ENCODE data around the gene E2F4.

DNA sequence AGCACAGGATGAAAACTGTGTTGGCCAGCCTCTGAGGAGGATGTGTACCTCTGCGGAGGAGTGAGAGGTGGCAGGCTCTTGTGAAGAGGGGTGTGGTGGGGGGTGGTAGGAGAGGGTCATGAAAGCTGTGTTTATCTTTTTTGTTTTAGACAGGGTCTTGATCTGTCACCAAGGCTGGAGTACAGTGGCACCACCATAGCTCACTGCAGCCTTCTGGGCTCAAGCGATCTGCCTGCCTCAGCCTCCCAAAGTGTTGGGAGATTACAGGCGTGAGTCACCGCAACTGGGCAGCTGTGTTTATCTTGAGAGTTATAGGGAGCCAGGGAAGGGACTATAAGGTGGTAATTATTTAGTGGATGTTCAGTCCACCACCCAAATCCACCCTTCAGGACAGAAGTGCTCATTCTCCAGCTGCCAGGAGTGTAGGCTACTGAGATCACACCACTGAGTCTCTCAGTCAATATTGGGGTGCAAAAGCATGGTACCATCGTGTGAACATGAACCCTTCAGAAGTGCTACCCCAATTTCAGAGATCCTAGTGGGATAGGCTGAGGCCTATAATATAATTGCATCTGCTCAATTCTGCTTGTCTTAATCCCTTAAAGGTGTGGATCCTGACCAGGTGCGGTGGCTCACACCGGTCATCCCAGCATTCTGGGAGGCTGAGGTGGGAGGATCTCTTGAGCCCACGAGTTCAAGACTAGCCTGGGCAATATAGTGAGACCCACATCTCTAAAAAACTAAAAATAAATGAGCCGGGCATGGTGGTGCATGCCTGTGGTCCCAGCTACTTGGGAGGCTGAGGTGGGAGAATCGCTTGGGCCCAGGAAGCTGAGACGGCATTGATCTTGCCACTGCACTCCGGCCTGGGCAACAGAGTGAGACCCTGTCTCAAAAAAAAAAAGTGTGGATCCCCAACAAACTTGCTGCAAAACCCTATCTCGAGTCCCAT is 1.2 kb upstream of the E2F4 start:
- TF ChIP-seq, protein P1, sequence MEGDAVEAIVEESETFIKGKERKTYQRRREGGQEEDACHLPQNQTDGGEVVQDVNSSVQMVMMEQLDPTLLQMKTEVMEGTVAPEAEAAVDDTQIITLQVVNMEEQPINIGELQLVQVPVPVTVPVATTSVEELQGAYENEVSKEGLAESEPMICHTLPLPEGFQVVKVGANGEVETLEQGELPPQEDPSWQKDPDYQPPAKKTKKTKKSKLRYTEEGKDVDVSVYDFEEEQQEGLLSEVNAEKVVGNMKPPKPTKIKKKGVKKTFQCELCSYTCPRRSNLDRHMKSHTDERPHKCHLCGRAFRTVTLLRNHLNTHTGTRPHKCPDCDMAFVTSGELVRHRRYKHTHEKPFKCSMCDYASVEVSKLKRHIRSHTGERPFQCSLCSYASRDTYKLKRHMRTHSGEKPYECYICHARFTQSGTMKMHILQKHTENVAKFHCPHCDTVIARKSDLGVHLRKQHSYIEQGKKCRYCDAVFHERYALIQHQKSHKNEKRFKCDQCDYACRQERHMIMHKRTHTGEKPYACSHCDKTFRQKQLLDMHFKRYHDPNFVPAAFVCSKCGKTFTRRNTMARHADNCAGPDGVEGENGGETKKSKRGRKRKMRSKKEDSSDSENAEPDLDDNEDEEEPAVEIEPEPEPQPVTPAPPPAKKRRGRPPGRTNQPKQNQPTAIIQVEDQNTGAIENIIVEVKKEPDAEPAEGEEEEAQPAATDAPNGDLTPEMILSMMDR (IDR thresholded peaks at IDR 0.05; ENCODE audit: low read depth, low read length) = no peak
- TF ChIP-seq EZH2phosphoT487 (IDR thresholded peaks at IDR 0.05; ENCODE audit: low read depth) = no peak
